ENCODE results near the gene SAMD4B. TPM values are rescaled to one million over a fixed set of nuclear protein-coding genes. Genes with fewer than 3 reads are reported as not detected.

The SAMD4B gene
- total and polyA plus RNA-seq, 9 of the 15 experiments (the other 6 are each of a cell fraction or from before 2014, with no cell fraction given) = 3.4 to 90.5 (median 38.0) TPM

GRCh38 chr19:39347332-39348164 is 5.3 kb downstream of the SAMD4B start (continued):
- TF ChIP-seq CHAMP1 (IDR thresholded peaks at IDR 0.05) = no peak
- TF ChIP-seq RFX5 (IDR thresholded peaks at IDR 0.05; ENCODE audit: low read depth, low read length) = no peak
- no peak for TF ChIP-seq SP2 (IDR thresholded peaks at IDR 0.05; ENCODE audit: extremely low read depth, low read depth, low read length, poor library complexity, severe bottlenecking)
- TF ChIP-seq, protein P1, sequence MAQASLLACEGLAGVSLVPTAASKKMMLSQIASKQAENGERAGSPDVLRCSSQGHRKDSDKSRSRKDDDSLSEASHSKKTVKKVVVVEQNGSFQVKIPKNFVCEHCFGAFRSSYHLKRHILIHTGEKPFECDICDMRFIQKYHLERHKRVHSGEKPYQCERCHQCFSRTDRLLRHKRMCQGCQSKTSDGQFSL (CRISPR knock-in tag; IDR thresholded peaks at IDR 0.05) = no peak
- TF ChIP-seq, protein P1 (tag; IDR thresholded peaks at IDR 0.05) = no peak
- no peak for TF ChIP-seq NBN (IDR thresholded peaks at IDR 0.05; ENCODE audit: low read depth)
- no peak for TF ChIP-seq XRCC3 (IDR thresholded peaks at IDR 0.05)
- peak; percentile 19 for TF ChIP-seq HDAC3 (IDR thresholded peaks at IDR 0.05; ENCODE audit: borderline replicate concordance, partially characterized antibody)
- no peak for TF ChIP-seq GABPB1 (CRISPR knock-in tag; IDR thresholded peaks at IDR 0.05)
- no peak for TF ChIP-seq TCF7L2 (IDR thresholded peaks at IDR 0.05; ENCODE audit: low read depth, low read length)
- peak; percentile 51 for TF ChIP-seq TCF3 (CRISPR knock-in tag; IDR thresholded peaks at IDR 0.05)
- TF ChIP-seq DNMT1 (IDR thresholded peaks at IDR 0.05) = no peak
- no peak for TF ChIP-seq SAFB (IDR thresholded peaks at IDR 0.05; ENCODE audit: borderline replicate concordance, low read depth, low read length)
- TF ChIP-seq CHD2 (IDR thresholded peaks at IDR 0.05; ENCODE audit: low read depth, low read length) = no peak
- TF ChIP-seq ZNF764 (CRISPR knock-in tag; IDR thresholded peaks at IDR 0.05; ENCODE audit: low read depth) = no peak
- no peak for TF ChIP-seq CEBPB (tag; IDR thresholded peaks at IDR 0.05)
- no peak for TF ChIP-seq PHTF2 (CRISPR knock-in tag; IDR thresholded peaks at IDR 0.05)
- no peak for TF ChIP-seq THRAP3 (IDR thresholded peaks at IDR 0.05; ENCODE audit: borderline replicate concordance)
- no peak for TF ChIP-seq HSF4 (CRISPR knock-in tag; IDR thresholded peaks at IDR 0.05; ENCODE audit: borderline replicate concordance)
- TF ChIP-seq OTX1 (CRISPR knock-in tag; IDR thresholded peaks at IDR 0.05) = no peak
- no peak for TF ChIP-seq SMAD4 (CRISPR knock-in tag; conservative IDR thresholded peaks at IDR 0.05)
- no peak for TF ChIP-seq SRSF1 (IDR thresholded peaks at IDR 0.05; ENCODE audit: low read depth, low read length)
- no peak for TF ChIP-seq BCOR (IDR thresholded peaks at IDR 0.05)
- no peak for TF ChIP-seq RBM15 (IDR thresholded peaks at IDR 0.05; ENCODE audit: insufficient read depth, low read length)
- peak; percentile 48 for TF ChIP-seq CBFA2T2 (conservative IDR thresholded peaks at IDR 0.05)
- TF ChIP-seq HDAC6 (IDR thresholded peaks at IDR 0.05; ENCODE audit: low read depth, low read length) = no peak
- no peak for TF ChIP-seq MXD1 (CRISPR knock-in tag; IDR thresholded peaks at IDR 0.05; ENCODE audit: borderline replicate concordance, poor library complexity, severe bottlenecking)
- TF ChIP-seq PHF20 (IDR thresholded peaks at IDR 0.05; ENCODE audit: partially characterized antibody) = no peak

All from K562 (cell line).